ENCODE data around the gene CDC5L.

DNA sequence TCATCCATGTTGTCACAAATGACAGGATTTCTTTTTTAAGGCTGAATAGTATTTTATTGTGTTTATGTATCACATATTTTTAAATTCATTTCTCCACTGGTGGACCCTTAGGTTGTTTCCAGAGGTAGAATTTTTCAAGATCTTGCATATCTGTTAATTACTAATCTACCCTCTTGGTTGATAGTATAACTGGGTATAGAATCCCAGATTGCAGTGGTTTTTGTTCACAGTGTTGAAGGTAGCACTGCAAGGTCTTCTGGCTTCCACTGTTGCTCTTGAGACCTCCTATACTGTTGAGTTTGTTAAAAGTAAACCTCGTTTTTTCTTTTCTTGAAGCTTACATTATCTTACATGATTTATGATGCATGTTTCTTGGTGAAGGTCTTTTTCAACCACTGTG lies 22.9 kb downstream of the CDC5L start:
- TF ChIP-seq, protein P1, sequence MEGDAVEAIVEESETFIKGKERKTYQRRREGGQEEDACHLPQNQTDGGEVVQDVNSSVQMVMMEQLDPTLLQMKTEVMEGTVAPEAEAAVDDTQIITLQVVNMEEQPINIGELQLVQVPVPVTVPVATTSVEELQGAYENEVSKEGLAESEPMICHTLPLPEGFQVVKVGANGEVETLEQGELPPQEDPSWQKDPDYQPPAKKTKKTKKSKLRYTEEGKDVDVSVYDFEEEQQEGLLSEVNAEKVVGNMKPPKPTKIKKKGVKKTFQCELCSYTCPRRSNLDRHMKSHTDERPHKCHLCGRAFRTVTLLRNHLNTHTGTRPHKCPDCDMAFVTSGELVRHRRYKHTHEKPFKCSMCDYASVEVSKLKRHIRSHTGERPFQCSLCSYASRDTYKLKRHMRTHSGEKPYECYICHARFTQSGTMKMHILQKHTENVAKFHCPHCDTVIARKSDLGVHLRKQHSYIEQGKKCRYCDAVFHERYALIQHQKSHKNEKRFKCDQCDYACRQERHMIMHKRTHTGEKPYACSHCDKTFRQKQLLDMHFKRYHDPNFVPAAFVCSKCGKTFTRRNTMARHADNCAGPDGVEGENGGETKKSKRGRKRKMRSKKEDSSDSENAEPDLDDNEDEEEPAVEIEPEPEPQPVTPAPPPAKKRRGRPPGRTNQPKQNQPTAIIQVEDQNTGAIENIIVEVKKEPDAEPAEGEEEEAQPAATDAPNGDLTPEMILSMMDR (conservative IDR thresholded peaks at IDR 0.05; ENCODE audit: low read length), result no peak
- TF ChIP-seq EZH2phosphoT487 (IDR thresholded peaks at IDR 0.05; ENCODE audit: borderline replicate concordance), result no peak
